DMS153 (cell line): ENCODE results near the gene NOTO.
"Not testable (repeated sequence)": the region's sequence is repeated elsewhere in the genome, so short reads cannot be mapped to it uniquely, and the experiment has no call there.

Experiments
- DNase-seq: peaks from one replicate; lab custom pipeline; 2025; lab: John Stamatoyannopoulos, UW

Gene NOTO

GRCh38 chr2:73202156-73203054 is at the start of gene NOTO:
Gene NOTO (plus strand): TSS chr2:73202574. CDS start chr2:73202667, 93 bp downstream.
- DNase-seq: no peak

GRCh38 chr2:73156539-73157124 is 45.7 kb upstream of the NOTO start:
- peak; percentile 17 for DNase-seq

- DNase-seq: no peak
These were observed 39.5 kb upstream of the NOTO start for GRCh38 chr2:73162856-73163391.

- DNase-seq: peak; percentile 47
These were observed 38.6 kb upstream of the NOTO start for GRCh38 chr2:73163483-73164367.

GRCh38 chr2:73165978-73166377 is 36.4 kb upstream of the NOTO start:
- DNase-seq: not testable (repeated sequence)

GRCh38 chr2:73166813-73167212 is 35.6 kb upstream of the NOTO start:
- DNase-seq: not testable (repeated sequence)

- DNase-seq: not testable (repeated sequence)
These were observed 34.0 kb upstream of the NOTO start for GRCh38 chr2:73168348-73168747.

GRCh38 chr2:73170341-73170740 is 32.0 kb upstream of the NOTO start:
- not testable (repeated sequence) for DNase-seq

GRCh38 chr2:73172963-73173362 is 29.4 kb upstream of the NOTO start:
- no peak for DNase-seq

GRCh38 chr2:73173781-73174180 is 28.6 kb upstream of the NOTO start:
- no peak for DNase-seq

- no peak for DNase-seq
These were observed 28.1 kb upstream of the NOTO start for GRCh38 chr2:73174244-73174643.

- no peak for DNase-seq
These were observed 27.3 kb upstream of the NOTO start for GRCh38 chr2:73174941-73175662.

- DNase-seq: no peak
These were observed 26.6 kb upstream of the NOTO start for GRCh38 chr2:73175663-73176204.

GRCh38 chr2:73176205-73176880 is 26.0 kb upstream of the NOTO start:
- DNase-seq: no peak

GRCh38 chr2:73176881-73177644 is 25.3 kb upstream of the NOTO start:
- peak; percentile 54 for DNase-seq

- DNase-seq: no peak
These were observed 24.6 kb upstream of the NOTO start for GRCh38 chr2:73177645-73178255.

- DNase-seq: no peak
These were observed 16.4 kb upstream of the NOTO start for GRCh38 chr2:73185965-73186364.

- DNase-seq: no peak
These were observed 14.8 kb upstream of the NOTO start for GRCh38 chr2:73187549-73187948.

GRCh38 chr2:73197579-73197978 is 4.8 kb upstream of the NOTO start:
- no peak for DNase-seq
